Right lung (tissue), 5 donors: ENCODE results near the gene RAG1. TPM values are rescaled to one million over a fixed set of nuclear protein-coding genes. Genes with fewer than 3 reads are reported as not detected.

Experiments used
- DNase-seq, 2 donors: peaks; one replicate each; pipeline ENCODE4 v3.0.0-alpha.2; 2013
- polyA plus RNA-seq, 5 donors: library from polyadenylated mRNA; unstranded; fragments of 120-200 nt; gene quantifications; one replicate each; pipeline versions ENCODE4 v1.2.1 to v1.2.3, GENCODE V29; 2013; ENCODE audit warnings: inconsistent platforms in 1 of 5, low replicate concordance in 1 of 5; ENCODE audit not compliant: insufficient read length in 5 of 5, insufficient read depth in 1 of 5

The RAG1 gene
- polyA plus RNA-seq, 5 donors = 1.6 to 1.9 (median 1.6) TPM

- no peak for DNase-seq
Measured at GRCh38 chr11:36588099-36588498, 20.3 kb downstream of the RAG1 start.

GRCh38 chr11:36590513-36590912, 22.7 kb downstream of the RAG1 start:
- no peak for DNase-seq

- DNase-seq = no peak
Measured at GRCh38 chr11:36591433-36591832, 23.6 kb downstream of the RAG1 start.

GRCh38 chr11:36594316-36594989, 26.6 kb downstream of the RAG1 start, which contains the start of gene IFTAP:
TSS of gene IFTAP (plus strand) at chr11:36594502. CDS start at chr11:36610104, 15,602 bp downstream.
- DNase-seq = peak; percentile 83

- DNase-seq = no peak
Measured at GRCh38 chr11:36596880-36597279, 29.1 kb downstream of the RAG1 start.

GRCh38 chr11:36598051-36598450, 30.2 kb downstream of the RAG1 start, which contains the start of gene RAG2:
TSS of gene RAG2 (minus strand) at chr11:36598236. CDS start at chr11:36594168, 4,068 bp downstream.
- DNase-seq = no peak

GRCh38 chr11:36600180-36600579, 32.4 kb downstream of the RAG1 start:
- DNase-seq = no peak

GRCh38 chr11:36601155-36601554, 33.3 kb downstream of the RAG1 start:
- no peak for DNase-seq

- DNase-seq = no peak
Measured at GRCh38 chr11:36602135-36602534, 34.3 kb downstream of the RAG1 start.

- no peak for DNase-seq
Measured at GRCh38 chr11:36605221-36606216, 37.7 kb downstream of the RAG1 start.

GRCh38 chr11:36608491-36609199, 40.8 kb downstream of the RAG1 start:
- no peak for DNase-seq

GRCh38 chr11:36609383-36609782, 41.6 kb downstream of the RAG1 start:
- no peak for DNase-seq

GRCh38 chr11:36615826-36616225, 48.0 kb downstream of the RAG1 start:
- DNase-seq = no peak

- no peak for DNase-seq
Measured at GRCh38 chr11:36617543-36618362, 49.9 kb downstream of the RAG1 start.

GRCh38 chr11:36618363-36619047, 50.7 kb downstream of the RAG1 start:
- DNase-seq = no peak

- DNase-seq = peak in 1 of 2 donors; percentile 10
Measured at GRCh38 chr11:36619502-36619901, 51.7 kb downstream of the RAG1 start.

GRCh38 chr11:36620246-36620645, 52.4 kb downstream of the RAG1 start:
- DNase-seq = no peak

- peak in 1 of 2 donors; percentile 44 for DNase-seq
Measured at GRCh38 chr11:36622431-36623136, 54.8 kb downstream of the RAG1 start.

GRCh38 chr11:36623494-36623893, 55.7 kb downstream of the RAG1 start:
- DNase-seq = no peak

- DNase-seq = no peak
Measured at GRCh38 chr11:36627006-36627405, 59.2 kb downstream of the RAG1 start.
